ENCODE measurements around the gene CAVIN2.
"Not testable (repeated sequence)": the region's sequence is repeated elsewhere in the genome, so short reads cannot be mapped to it uniquely, and the experiment has no call there.

- not testable (repeated sequence) for TF ChIP-seq CTCF (IDR thresholded peaks at IDR 0.05; ENCODE audit: poor library complexity, severe bottlenecking); EZH2 (IDR thresholded peaks at IDR 0.05; ENCODE audit: borderline replicate concordance, insufficient read depth, low read length, poor library complexity, severe bottlenecking); EP300 (conservative IDR thresholded peaks at IDR 0.05; ENCODE audit: poor library complexity, severe bottlenecking); RAD21 (conservative IDR thresholded peaks at IDR 0.05); POLR2AphosphoS5 (IDR thresholded peaks at IDR 0.05)
These were observed 61.2 kb downstream of the CAVIN2 start for GRCh38 chr2:191785651-191786050.
